Testis (tissue), 3 donors: ENCODE data around the gene KANK3. TPM values are rescaled to one million over a fixed set of nuclear protein-coding genes. Genes with fewer than 3 reads are reported as not detected.

Experiments
- DNase-seq: peaks from one replicate; pipeline ENCODE4 v3.0.0-alpha.2; 2019
- H3K27ac ChIP-seq, 2 donors: fragments of 200-600 bp; sonication (generic); one replicate each; pipeline ENCODE4 v1.5.1; 2019
- H3K27me3 ChIP-seq: fragments of 200-600 bp; sonication (generic); one replicate; pipeline ENCODE4 v1.5.1; 2019
- H3K36me3 ChIP-seq: fragments of 200-600 bp; sonication (generic); one replicate; pipeline ENCODE4 v1.5.1; 2017; ENCODE audit warnings: low read depth; ENCODE audit errors: missing control alignments
- H3K4me1 ChIP-seq: fragments of 200-600 bp; sonication (generic); one replicate; pipeline ENCODE4 v1.5.1; 2019
- H3K4me3 ChIP-seq, 2 donors: fragments of 200-600 bp; sonication (generic); one replicate each; pipeline ENCODE4 v1.5.1; 2017 to 2019
- H3K9me3 ChIP-seq: fragments of 200-600 bp; sonication (generic); one replicate; pipeline ENCODE4 v1.5.1; 2017
- CTCF ChIP-seq, 3 experiments: fragments of 450-650 bp in 2 of 3; fragments of 200-600 bp in 1 of 3; sonication (generic) in 1 of 3; IDR thresholded peaks; one replicate each; pipeline ENCODE4 v1.5.1; 2016 to 2019; ENCODE audit warnings: antibody characterized with exemption in 3 of 3, mild to moderate bottlenecking in 2 of 3, moderate library complexity in 1 of 3
- POLR2A ChIP-seq: fragments of 450-650 bp; IDR thresholded peaks from one replicate; pipeline ENCODE4 v1.6.1; 2017; ENCODE audit warnings: antibody characterized with exemption, mild to moderate bottlenecking, moderate library complexity
- WGBS, 2 donors: methylation state at CpG; one replicate each; pipeline ENCODE4 v1.1.5; 2018; 5-methylcytosine and 5-hydroxymethylcytosine counted together
- intact Hi-C: fragments of 100-400 bp; cut with DNase I; formaldehyde crosslinking; loops from one replicate; pipeline ENCODE4 v1.15.1; 2023; ENCODE audit warnings: low total_unique reads
- polyA plus RNA-seq: library from polyadenylated mRNA; stranded (reverse); fragments of 350-450 nt; fragmentation: Illumina TruSeq; extraction: RNeasy Lipid Tissue Mini Kit (QIAGEN cat#74804); gene quantifications from one replicate; pipeline ENCODE4 v1.2.3, GENCODE V29; 2014; ENCODE audit warnings: low read depth, low replicate concordance; ENCODE audit not compliant: insufficient read depth
- total RNA-seq, 2 donors: library from RNA; depleted of rRNA; stranded (reverse); fragments of >200 nt; gene quantifications; one replicate each; pipeline ENCODE4 v1.2.3, GENCODE V29; 2016

KANK3 gene
- total and polyA plus RNA-seq, 3 donors from 2014 or later = 4.1 to 13.2 (median 7.1) TPM

- intact Hi-C loops = no loop called here
- Histone ChIP-seq H3K27ac (peak overlapping the region in 1 of 2 donors; percentile 30), H3K4me1 (peaks cover 22% of the 10 kb centered on the region)
Measured at GRCh38 chr19:8366121-8366581, 23.1 kb upstream of the KANK3 start.

GRCh38 chr19:8363803-8364771 lies 21.0 kb upstream of the KANK3 start, which contains the start of gene ANGPTL4:
TSS of gene ANGPTL4 (plus strand) at chr19:8364155. CDS start at chr19:8364322, 167 bp downstream.
- Histone ChIP-seq H3K4me1 (peaks cover 22% of the 10 kb centered on the region), H3K36me3 (no peaks in the 10 kb centered on the region), H3K4me3 (peak within 1 kb of the TSS; percentile 56 to 66), H3K9me3 (no peaks in the 10 kb centered on the region), H3K27me3 (no peaks in the 10 kb centered on the region), H3K27ac (peak within 1 kb of the TSS; percentile 55 to 76)
- TF ChIP-seq POLR2A (peak; percentile 24), CTCF (IDR thresholded peaks at IDR 0.05) (no peak)
- intact Hi-C loops = no loop called here
- DNase-seq = peak; percentile 77
- WGBS, 2 donors = 0 to 1% methylated on average over 12 to 52 of the region's 81 CpGs

More at GRCh38 chr19:8366121-8366581, 23.1 kb upstream of the KANK3 start:
- no peak overlapping the region for H3K4me3 ChIP-seq
- 90 to 95% methylated on average over 6 to 11 of the region's 11 CpGs for WGBS, 2 donors
- no peaks in the 10 kb centered on the region for H3K36me3 ChIP-seq
- DNase-seq = no peak
- TF ChIP-seq CTCF (IDR thresholded peaks at IDR 0.05) (no peak), POLR2A (no peak)
- H3K9me3 ChIP-seq = no peaks in the 10 kb centered on the region
- no peaks in the 10 kb centered on the region for H3K27me3 ChIP-seq

- no peaks in the 10 kb centered on the region for H3K36me3 ChIP-seq
- WGBS, 2 donors = 57 to 61% methylated on average over 11 to 12 of the region's 12 CpGs
- no peak for TF ChIP-seq POLR2A
- H3K27ac ChIP-seq = peak overlapping the region in 1 of 2 donors; percentile 76
- intact Hi-C loops = no loop called here
- no peaks in the 10 kb centered on the region for H3K9me3 ChIP-seq
- peaks cover 11% of the 10 kb centered on the region for H3K4me1 ChIP-seq
- no peak overlapping the region for H3K4me3 ChIP-seq
- DNase-seq = peak; percentile 86
- no peaks in the 10 kb centered on the region for H3K27me3 ChIP-seq
Measured at GRCh38 chr19:8361921-8362793, 19.1 kb upstream of the KANK3 start.

- WGBS, 2 donors = 74 to 95% methylated on average over 8 of the region's 8 CpGs
- Histone ChIP-seq H3K4me1 (peaks cover 6% of the 10 kb centered on the region), H3K4me3 (no peak overlapping the region), H3K27me3 (no peaks in the 10 kb centered on the region), H3K27ac (no peak overlapping the region), H3K9me3 (no peaks in the 10 kb centered on the region), H3K36me3 (no peaks in the 10 kb centered on the region)
- intact Hi-C loops = no loop called here
- TF ChIP-seq CTCF (IDR thresholded peaks at IDR 0.05) = no peak
- no peak for TF ChIP-seq POLR2A
- DNase-seq = no peak
Measured at GRCh38 chr19:8360196-8360595, 17.1 kb upstream of the KANK3 start.

- no peak for DNase-seq
- no peaks in the 10 kb centered on the region for H3K9me3 ChIP-seq
- peaks cover 9% of the 10 kb centered on the region for H3K4me1 ChIP-seq
- intact Hi-C loops = no loop called here
- H3K36me3 ChIP-seq = no peaks in the 10 kb centered on the region
- TF ChIP-seq CTCF (IDR thresholded peaks at IDR 0.05) = no peak
- no peak for TF ChIP-seq POLR2A
- H3K27me3 ChIP-seq = no peaks in the 10 kb centered on the region
- no peak overlapping the region for H3K27ac ChIP-seq
- H3K4me3 ChIP-seq = no peak overlapping the region
- 87 to 91% methylated on average over 6 of the region's 6 CpGs for WGBS, 2 donors
Measured at GRCh38 chr19:8358948-8359347, 15.9 kb upstream of the KANK3 start.
